Measurements from ENCODE around the gene NSD2. TPM values are rescaled to one million over a fixed set of nuclear protein-coding genes. Genes with fewer than 3 reads are reported as not detected.
"Not testable (repeated sequence)": the region's sequence is repeated elsewhere in the genome, so short reads cannot be mapped to it uniquely, and the experiment has no call there.

The NSD2 gene
- total RNA-seq, 3 donors from 2014 or later = 82.8 to 114 (median 83.3) TPM

- ATAC-seq (no peak), DNase-seq (no peak)
- TF ChIP-seq CTCF (IDR thresholded peaks at IDR 0.05) = no peak
- no peaks in the 10 kb centered on the region for H3K36me3 ChIP-seq (ENCODE audit: low read depth)
- H3K9me3 ChIP-seq = no peaks in the 10 kb centered on the region
- no peak overlapping the region for H3K4me3 ChIP-seq
- intact Hi-C loops (cut with DNase I, micrococcal nuclease) = no loop called here
- H3K4me1 ChIP-seq (ENCODE audit: low read depth) = peaks cover 14% of the 10 kb centered on the region
These were observed 140.4 kb downstream of the NSD2 start for GRCh38 chr4:2011583-2011982.

GRCh38 chr4:2015008-2015407, 143.8 kb downstream of the NSD2 start:
- DNase-seq (no peak), ATAC-seq (no peak)
- no peaks in the 10 kb centered on the region for H3K36me3 ChIP-seq (ENCODE audit: low read depth)
- intact Hi-C loops (cut with DNase I, micrococcal nuclease) = no loop called here
- H3K9me3 ChIP-seq = no peaks in the 10 kb centered on the region
- H3K4me3 ChIP-seq = no peak overlapping the region
- no peak for TF ChIP-seq CTCF (IDR thresholded peaks at IDR 0.05)
- H3K4me1 ChIP-seq (ENCODE audit: low read depth) = peaks cover 4% of the 10 kb centered on the region

GRCh38 chr4:2021358-2022018, 150.3 kb downstream of the NSD2 start:
- H3K4me1 ChIP-seq (ENCODE audit: low read depth); ATAC-seq; H3K9me3 ChIP-seq; intact Hi-C loops (cut with DNase I, micrococcal nuclease); H3K4me3 ChIP-seq; H3K36me3 ChIP-seq (ENCODE audit: low read depth): not testable (repeated sequence)
- DNase-seq = peak in 1 of 3 donors; percentile 25

- H3K9me3 ChIP-seq = no peaks in the 10 kb centered on the region
- TF ChIP-seq CTCF (IDR thresholded peaks at IDR 0.05) = no peak
- H3K4me3 ChIP-seq = no peak overlapping the region
- peaks cover 4% of the 10 kb centered on the region for H3K4me1 ChIP-seq (ENCODE audit: low read depth)
- no peak for DNase-seq
- intact Hi-C loops (cut with DNase I, micrococcal nuclease) = no loop called here
- H3K36me3 ChIP-seq (ENCODE audit: low read depth) = no peaks in the 10 kb centered on the region
- no peak for ATAC-seq
These were observed 153.5 kb downstream of the NSD2 start for GRCh38 chr4:2024683-2025082.

GRCh38 chr4:2025817-2026216, 154.6 kb downstream of the NSD2 start:
- Histone ChIP-seq H3K9me3 (no peaks in the 10 kb centered on the region), H3K4me3 (no peak overlapping the region), H3K4me1 (ENCODE audit: low read depth) (peaks cover 3% of the 10 kb centered on the region), H3K36me3 (ENCODE audit: low read depth) (no peaks in the 10 kb centered on the region)
- DNase-seq (no peak), ATAC-seq (no peak)
- TF ChIP-seq CTCF (IDR thresholded peaks at IDR 0.05) = no peak
- intact Hi-C loops (cut with DNase I, micrococcal nuclease) = no loop called here

- H3K4me1 ChIP-seq (ENCODE audit: low read depth); H3K9me3 ChIP-seq; intact Hi-C loops (cut with DNase I, micrococcal nuclease); H3K4me3 ChIP-seq; H3K36me3 ChIP-seq (ENCODE audit: low read depth); ATAC-seq; DNase-seq: not testable (repeated sequence)
These were observed 155.9 kb downstream of the NSD2 start for GRCh38 chr4:2027120-2027519.

- H3K4me1 ChIP-seq (ENCODE audit: low read depth); H3K9me3 ChIP-seq; H3K4me3 ChIP-seq; DNase-seq; H3K36me3 ChIP-seq (ENCODE audit: low read depth); ATAC-seq; intact Hi-C loops (cut with DNase I, micrococcal nuclease): not testable (repeated sequence)
These were observed 160.0 kb downstream of the NSD2 start for GRCh38 chr4:2031161-2031560.

Small RNA genes lying within 50 kb of the gene (microRNA-seq; reads per million reads assigned to microRNA genes)
- not detected for gene MIR943

Other genes with a start within 250 kb of the NSD2 start
- 1 to 10 TPM in 2 of 3 donors, under 1 TPM in 1; 0.65 to 1.8 (median 1.4) TPM for gene FAM53A, start 187.1 kb upstream of the NSD2 start, total RNA-seq
- gene SLBP, start 159.1 kb upstream of the NSD2 start, total RNA-seq = 10 to 100 TPM; 21.9 to 31.7 (median 30.6) TPM
- 10 to 100 TPM; 43.7 to 57.0 (median 55.6) TPM for gene TMEM129, start 150.1 kb upstream of the NSD2 start, total RNA-seq
- gene TACC3, start 149.9 kb upstream of the NSD2 start, total RNA-seq = 10 to 100 TPM; 12.0 to 30.2 (median 12.7) TPM
- gene FGFR3, start 78.1 kb upstream of the NSD2 start, total RNA-seq = 10 to 100 TPM; 25.5 to 79.1 (median 31.2) TPM
- gene LETM1, start 15.2 kb upstream of the NSD2 start, total RNA-seq = 100 to 1,000 TPM in 2 of 3 donors, 10 to 100 TPM in 1; 85.5 to 160 (median 133) TPM
- 10 to 100 TPM; 31.1 to 34.2 (median 31.5) TPM for gene NELFA, start 137.6 kb downstream of the NSD2 start, total RNA-seq
- gene NAT8L, start 187.9 kb downstream of the NSD2 start, total RNA-seq = under 1 TPM; 0.24 to 0.66 (median 0.26) TPM

Measured in mucosa of descending colon (tissue), 3 donors.